H1 (cell line): Measurements from ENCODE around the gene GLIS2. TPM values are rescaled to one million over a fixed set of nuclear protein-coding genes. Genes with fewer than 3 reads are reported as not detected.

ENCODE experiments used
- CTCF ChIA-PET: fragments of 300-600 bp; sonication (Branson Sonifier 250); formaldehyde crosslinking; loops from one replicate; lab custom pipeline; 2021; ENCODE audit not compliant: partially characterized antibody; lab: Charles Lee
- POLR2A ChIA-PET: fragments of 300-600 bp; sonication (Branson Sonifier 250); formaldehyde crosslinking; loops from one replicate; lab custom pipeline; 2021; ENCODE audit warnings: inconsistent platforms; ENCODE audit not compliant: partially characterized antibody; lab: Charles Lee
- DNase-seq, 2 experiments: peaks; one replicate each; pipeline versions ENCODE4 v3.0.0 to v3.0.0-alpha.2; 2010 to 2022; ENCODE audit warnings: low spot score in 2 of 2, low read depth in 1 of 2, mixed read lengths in 1 of 2
- FAIRE-seq: peaks from 2 replicates; lab custom pipeline; 2011; peaks lifted over from hg19 to GRCh38; lab: Jason Lieb, UNC
- H2AFZ ChIP-seq: 2 replicates; pipeline ENCODE4 v1.8.1; 2012; ENCODE audit warnings: low read length, inconsistent platforms
- H2AK5ac ChIP-seq: 2 replicates; pipeline ENCODE4 v1.6.1; 2013; ENCODE audit warnings: low read depth, low read length
- H2BK120ac ChIP-seq: replicated peaks from 2 replicates; pipeline ENCODE3; 2013; ENCODE audit warnings: low read depth, low read length, inconsistent platforms
- H2BK12ac ChIP-seq: 2 replicates; pipeline ENCODE4 v1.6.1; 2013; ENCODE audit warnings: low read depth, low read length
- H2BK15ac ChIP-seq: 2 replicates; pipeline ENCODE4 v1.6.1; 2013; ENCODE audit warnings: low read length
- H2BK20ac ChIP-seq: 2 replicates; pipeline ENCODE4 v1.6.1; 2013; ENCODE audit warnings: low read length
- H2BK5ac ChIP-seq: 2 replicates; pipeline ENCODE4 v1.6.1; 2013; ENCODE audit warnings: low read depth, low read length
- H3K14ac ChIP-seq: 2 replicates; pipeline ENCODE4 v1.6.1; 2013; ENCODE audit warnings: inconsistent platforms; ENCODE audit not compliant: insufficient read length
- H3K18ac ChIP-seq: 2 replicates; pipeline ENCODE4 v1.6.1; 2013; ENCODE audit warnings: low read length; ENCODE audit errors: extremely low read depth
- H3K23ac ChIP-seq: 2 replicates; pipeline ENCODE4 v1.6.1; 2013; ENCODE audit warnings: inconsistent platforms; ENCODE audit not compliant: insufficient read length
- H3K23me2 ChIP-seq: 2 replicates; pipeline ENCODE4 v1.6.1; 2013; ENCODE audit warnings: low read depth, low read length
- H3K27ac ChIP-seq: 2 replicates; pipeline ENCODE4 v1.6.1; 2011; ENCODE audit warnings: low read depth, low read length, inconsistent platforms
- H3K27me3 ChIP-seq, 4 experiments: replicated peaks in 1 of 4; 1 replicate in 1 of 4; 2 replicates in 3 of 4; pipeline versions ENCODE4 v1.6.1 to v1.8.1; 2011 to 2013; ENCODE audit warnings: low read length in 3 of 4, mild to moderate bottlenecking in 3 of 4, inconsistent platforms in 2 of 4, mixed read lengths in 2 of 4, moderate library complexity in 1 of 4; ENCODE audit not compliant: control insufficient read depth in 3 of 4, insufficient read depth in 3 of 4; ENCODE audit errors: extremely low read depth in 1 of 4
- H3K36me3 ChIP-seq, 4 experiments: 2 replicates each; pipeline versions ENCODE4 v1.6.1 to v1.8.1; 2011 to 2013; ENCODE audit warnings: mild to moderate bottlenecking in 4 of 4, low read length in 3 of 4, moderate library complexity in 2 of 4, control low read depth in 1 of 4, inconsistent platforms in 1 of 4; ENCODE audit not compliant: insufficient read depth in 4 of 4, control insufficient read depth in 2 of 4
- H3K4ac ChIP-seq: replicated peaks from 2 replicates; pipeline ENCODE3; 2013; ENCODE audit warnings: low read length, low read depth, mixed read lengths, inconsistent platforms; ENCODE audit not compliant: insufficient read length
- H3K4me1 ChIP-seq, 4 experiments: replicated peaks in 1 of 4; 1 replicate in 1 of 4; 2 replicates in 3 of 4; pipeline versions ENCODE4 v1.6.1 to v1.8.1; 2011 to 2013; ENCODE audit warnings: low read length in 3 of 4, inconsistent platforms in 2 of 4, mixed read lengths in 1 of 4; ENCODE audit not compliant: insufficient read depth in 4 of 4, control insufficient read depth in 3 of 4
- H3K4me2 ChIP-seq, 2 experiments: 2 replicates each; pipeline versions ENCODE4 v1.6.1 to v1.8.1; 2011 to 2013; ENCODE audit warnings: low read depth in 2 of 2, low read length in 2 of 2, control low read depth in 1 of 2, inconsistent platforms in 1 of 2, mild to moderate bottlenecking in 1 of 2; ENCODE audit not compliant: insufficient read depth in 1 of 2
- H3K4me3 ChIP-seq, 4 experiments: fragments of 200-600, 300-600 bp in 1 of 4; sonication (generic), shearing (Covaris generic), sonication (Bioruptor Twin) in 1 of 4; 2 replicates each; pipeline versions ENCODE4 v1.5.1 to v1.8.1; 2011 to 2016; ENCODE audit warnings: low read length in 4 of 4, low read depth in 3 of 4, control low read depth in 2 of 4, inconsistent platforms in 2 of 4, mild to moderate bottlenecking in 2 of 4, mixed read lengths in 1 of 4, moderate library complexity in 1 of 4; ENCODE audit not compliant: insufficient read depth in 2 of 4; ENCODE audit errors: extremely low read depth in 1 of 4
- H3K56ac ChIP-seq: replicated peaks from 2 replicates; pipeline ENCODE3; 2013; ENCODE audit warnings: low read depth, mild to moderate bottlenecking, mixed read lengths, low read length, inconsistent platforms; ENCODE audit not compliant: insufficient read length
- H3K79me1 ChIP-seq: 2 replicates; pipeline ENCODE4 v1.6.1; 2013; ENCODE audit warnings: low read depth, low read length, control low read depth
- H3K79me2 ChIP-seq, 2 experiments: 2 replicates each; pipeline versions ENCODE4 v1.6.1 to v1.8.1; 2012 to 2013; ENCODE audit warnings: low read length in 2 of 2, mild to moderate bottlenecking in 2 of 2, inconsistent platforms in 1 of 2; ENCODE audit not compliant: insufficient read depth in 2 of 2, control insufficient read depth in 1 of 2
- H3K9ac ChIP-seq, 4 experiments: replicated peaks in 1 of 4; 1 replicate in 1 of 4; 2 replicates in 3 of 4; pipeline versions ENCODE4 v1.6.1 to v1.8.1; 2011 to 2013; ENCODE audit warnings: low read depth in 3 of 4, low read length in 3 of 4, control low read depth in 2 of 4, mild to moderate bottlenecking in 2 of 4, moderate library complexity in 2 of 4, inconsistent platforms in 1 of 4; ENCODE audit errors: extremely low read depth in 1 of 4
- H3K9me3 ChIP-seq, 2 experiments: 2 replicates each; pipeline versions ENCODE4 v1.6.1 to v1.8.1; 2012 to 2013; ENCODE audit warnings: mild to moderate bottlenecking in 2 of 2, moderate library complexity in 2 of 2, control low read depth in 1 of 2, inconsistent platforms in 1 of 2, low read depth in 1 of 2, low read length in 1 of 2, mixed read lengths in 1 of 2; ENCODE audit not compliant: insufficient read depth in 2 of 2
- H4K20me1 ChIP-seq, 2 experiments: replicated peaks in 1 of 2; 2 replicates each; pipeline versions ENCODE3 to v1.8.1; 2011 to 2013; ENCODE audit warnings: inconsistent platforms in 2 of 2, low read length in 2 of 2, mild to moderate bottlenecking in 1 of 2; ENCODE audit not compliant: insufficient read depth in 2 of 2, control insufficient read depth in 1 of 2
- H4K5ac ChIP-seq: 2 replicates; pipeline ENCODE4 v1.6.1; 2013; ENCODE audit warnings: low read length, low read depth, mixed read lengths, inconsistent platforms; ENCODE audit not compliant: insufficient read length
- H4K8ac ChIP-seq: 2 replicates; pipeline ENCODE4 v1.8.0; 2013; ENCODE audit warnings: mild to moderate bottlenecking, moderate library complexity, low read length, inconsistent platforms; ENCODE audit not compliant: insufficient read depth; ENCODE audit errors: extremely low read depth
- H4K91ac ChIP-seq: replicated peaks from 2 replicates; pipeline ENCODE3; 2013; ENCODE audit warnings: low read length, mixed read lengths, inconsistent platforms; ENCODE audit not compliant: insufficient read length
- TAF7 ChIP-seq: optimal IDR thresholded peaks from 2 replicates; pipeline ENCODE3; 2011; ENCODE audit warnings: low read depth, mild to moderate bottlenecking, inconsistent platforms, low read length, moderate library complexity, borderline replicate concordance
- WGBS, 2 experiments: shearing (Covaris generic) in 1 of 2; methylation state at CpG; one replicate each; pipeline versions ENCODE4 v1.1.6 to v1.1.7; 2013 to 2015; ENCODE audit warnings: low lambda C conversion rate in 2 of 2, mixed read lengths in 2 of 2, inconsistent platforms in 1 of 2, low coverage in 1 of 2, missing lambda C conversion rate in 1 of 2; ENCODE audit not compliant: insufficient replicate concordance in 2 of 2, insufficient coverage in 1 of 2, insufficient read length in 1 of 2; ENCODE audit errors: extremely low coverage in 1 of 2, missing lambda C conversion rate in 1 of 2; 5-methylcytosine and 5-hydroxymethylcytosine counted together
- polyA plus RNA-seq, 7 experiments: library from polyadenylated mRNA; depleted of rRNA in 3 of 7; stranded (reverse) in 5 of 7; unstranded in 2 of 7; fragments of >200 nt in 5 of 7; fragments of 200-250 nt in 2 of 7; gene quantifications; 1 replicate in 5 of 7; 2 replicates in 1 of 7; 4 replicates in 1 of 7; pipeline versions ENCODE4 v1.2.1 to v1.2.3, GENCODE V29; 2011 to 2013; ENCODE audit warnings: missing spikeins in 2 of 7, mixed read lengths in 2 of 7
- total RNA-seq: library from RNA; stranded (reverse); fragmentation: NEBNext Ultra II Directional; extraction: Animal tissue kit (Norgen Biotek cat#: 25700); gene quantifications from 2 replicates; pipeline ENCODE4 v1.2.1, GENCODE V29; 2021

Gene GLIS2
- total and polyA plus RNA-seq, 2 of the 8 experiments (the other 6 are each of a cell fraction or from before 2014, with no cell fraction given): 4.3 to 17.4 TPM

DNA sequence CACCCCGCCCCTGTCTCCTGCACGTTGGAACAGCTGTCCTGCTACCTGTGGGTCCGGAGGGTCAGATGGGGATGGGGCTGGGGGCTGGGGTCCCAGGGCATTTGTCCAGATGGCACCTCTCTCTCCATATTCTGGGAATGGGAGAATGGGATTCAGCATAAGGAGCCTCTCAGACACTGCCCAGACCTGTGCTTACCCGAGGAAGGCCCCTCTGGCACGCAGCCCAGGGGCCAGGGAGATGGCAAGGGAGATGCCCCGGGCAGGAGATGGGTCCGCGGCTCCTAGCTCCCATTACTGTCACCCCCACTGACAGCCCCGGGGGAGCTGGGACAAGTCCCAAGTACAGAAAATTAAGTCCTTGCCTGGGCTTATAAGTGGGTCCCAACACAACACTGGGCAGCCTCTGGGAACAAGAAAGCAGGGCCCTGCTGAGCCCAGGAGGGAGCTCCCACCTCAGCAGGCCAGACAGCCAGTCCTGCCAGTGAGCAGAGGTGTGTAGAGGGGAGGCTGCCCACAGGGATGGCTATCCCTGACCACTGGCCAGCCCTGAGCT is 57.6 kb downstream of the GLIS2 start:
- Histone ChIP-seq H3K79me2 (peaks cover 0 to 11% of the 10 kb centered on the region in 2 experiments; a peak in 1 of 4 replicates), H2BK120ac (peak overlapping the region; percentile 50), H2AK5ac (0 out of 2 replicates have a peak overlapping the region, but pooled peaks have one; percentile 56), H3K36me3 (no peaks in the 10 kb centered on the region), H4K8ac (peak overlapping the region; percentile 22; the same call in 1 of the 2 replicates), H3K79me1 (peaks cover 4% of the 10 kb centered on the region), H4K20me1 (peaks cover 6 to 21% of the 10 kb centered on the region in 2 experiments), H3K23me2 (peaks cover 6% of the 10 kb centered on the region; the same call in 1 of the 2 replicates), H2BK12ac (peak overlapping the region; percentile 84; the same call in 1 of the 2 replicates), H2BK15ac (peak overlapping the region; percentile 81; the same call in 1 of the 2 replicates), H3K56ac (no peak overlapping the region), H4K91ac (no peak overlapping the region), H2BK20ac (no peak overlapping the region), H2AFZ (no peak overlapping the region), H3K4me3 (peak overlapping the region in 3 of 4 experiments; percentile 54 to 78 (median 57); a peak in 4 of 8 replicates), H3K9ac (no peak overlapping the region), H3K14ac (no peak overlapping the region), H2BK5ac (peak overlapping the region; percentile 78; the same call in 1 of the 2 replicates), H3K27ac (no peak overlapping the region), H3K23ac (no peak overlapping the region), H3K4me1 (peaks cover 4 to 59% (median 50%) of the 10 kb centered on the region in 4 experiments), H3K4ac (peak overlapping the region; percentile 27), H3K9me3 (no peaks in the 10 kb centered on the region), H3K4me2 (peak overlapping the region; percentile 87 to 90), H3K27me3 (peaks cover 0 to 3% (median under 1%) of the 10 kb centered on the region in 4 experiments; a peak in 2 of 7 replicates), H4K5ac (no peak overlapping the region), H3K18ac (peak overlapping the region; percentile 98)
- POLR2A ChIA-PET: interaction anchor here (0.6 to 11.7 kb wide), 14 partner anchors 9 to 656 kb away, joined by 3 to 223 read pairs (median 5); partner anchors contain the start of genes PAM16, TFAP4 and TRAP1
- CTCF ChIA-PET: interaction anchor here (0.6 to 24.8 kb wide), 14 partner anchors 8 to 212 kb away, joined by 3 to 659 read pairs (median 4); partner anchors contain the start of gene PAM16
- TF ChIP-seq TAF7: no peak
- 61% methylated on average over 9 of the region's 9 CpGs; no CpG with 5 or more reads in 1 of the 2 experiments for WGBS, 2 experiments
- FAIRE-seq (no peak), DNase-seq (no peak)
